ENCODE measurements around the gene PHF20. TPM values are rescaled to one million over a fixed set of nuclear protein-coding genes. Genes with fewer than 3 reads are reported as not detected.

Gene PHF20
- total and polyA plus RNA-seq, 2 of the 13 experiments (the other 11 are each of a cell fraction or from before 2014, with no cell fraction given), result 22.8 to 34.1 TPM

- peak; percentile 57; the same call in 1 of the 2 replicates for TF ChIP-seq ZNF770 (CRISPR knock-in tag; IDR thresholded peaks at IDR 0.05)
- TF ChIP-seq ZBTB4 (CRISPR knock-in tag; IDR thresholded peaks at IDR 0.05; ENCODE audit: borderline replicate concordance), result peak; percentile 96
- TF ChIP-seq NONO (IDR thresholded peaks at IDR 0.05), result no peak
- TF ChIP-seq NONO (CRISPR knock-in tag; conservative IDR thresholded peaks at IDR 0.05), result peak; percentile 96
- TF ChIP-seq, protein P1, sequence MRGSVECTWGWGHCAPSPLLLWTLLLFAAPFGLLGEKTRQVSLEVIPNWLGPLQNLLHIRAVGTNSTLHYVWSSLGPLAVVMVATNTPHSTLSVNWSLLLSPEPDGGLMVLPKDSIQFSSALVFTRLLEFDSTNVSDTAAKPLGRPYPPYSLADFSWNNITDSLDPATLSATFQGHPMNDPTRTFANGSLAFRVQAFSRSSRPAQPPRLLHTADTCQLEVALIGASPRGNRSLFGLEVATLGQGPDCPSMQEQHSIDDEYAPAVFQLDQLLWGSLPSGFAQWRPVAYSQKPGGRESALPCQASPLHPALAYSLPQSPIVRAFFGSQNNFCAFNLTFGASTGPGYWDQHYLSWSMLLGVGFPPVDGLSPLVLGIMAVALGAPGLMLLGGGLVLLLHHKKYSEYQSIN (CRISPR knock-in tag; IDR thresholded peaks at IDR 0.05; ENCODE audit: borderline replicate concordance), result no peak; the same call in 1 of the 2 replicates
- peak; percentile 99 for TF ChIP-seq ZHX1 (CRISPR knock-in tag; IDR thresholded peaks at IDR 0.05; ENCODE audit: low read depth)
- TF ChIP-seq NCOR1 (IDR thresholded peaks at IDR 0.05; ENCODE audit: borderline replicate concordance, low read length), result peak; percentile 36; the same call in 1 of the 2 replicates
- no peak for TF ChIP-seq GTF3A (CRISPR knock-in tag; conservative IDR thresholded peaks at IDR 0.05)
- peak; percentile 95 for TF ChIP-seq MYC (CRISPR knock-in tag; IDR thresholded peaks at IDR 0.05; ENCODE audit: borderline replicate concordance)
- TF ChIP-seq TEAD2 (CRISPR knock-in tag; IDR thresholded peaks at IDR 0.05), result peak; percentile 86; the same call in 1 of the 2 replicates
- no peak for TF ChIP-seq JARID2 (CRISPR knock-in tag; IDR thresholded peaks at IDR 0.05; ENCODE audit: insufficient replicate concordance)
- peak; percentile 58 for TF ChIP-seq CEBPG (CRISPR knock-in tag; IDR thresholded peaks at IDR 0.05)
- TF ChIP-seq THAP11 (CRISPR knock-in tag; IDR thresholded peaks at IDR 0.05), result peak; percentile 72
- TF ChIP-seq ZNF431 (CRISPR knock-in tag; IDR thresholded peaks at IDR 0.05; ENCODE audit: borderline replicate concordance, low read depth), result no peak; the same call in 1 of the 2 replicates
- TF ChIP-seq ZNF33B (CRISPR knock-in tag; IDR thresholded peaks at IDR 0.05), result peak; percentile 99
- peak; percentile 89 for TF ChIP-seq HIVEP1 (CRISPR knock-in tag; IDR thresholded peaks at IDR 0.05)
- TF ChIP-seq TAF1 (CRISPR knock-in tag; IDR thresholded peaks at IDR 0.05), result peak; percentile 48
- no peak for TF ChIP-seq SMARCC2 (IDR thresholded peaks at IDR 0.05)
Measured at GRCh38 chr20:35771689-35772562, at the start of gene PHF20 (continued).
